IPS DF 19.7 (cell line): ENCODE measurements around the gene HNRNPLL.
"Not testable (repeated sequence)": the region's sequence is repeated elsewhere in the genome, so short reads cannot be mapped to it uniquely, and the experiment has no call there.

Experiments
- DNase-seq: peaks from one replicate; pipeline ENCODE4 v3.0.0-alpha.2; 2013; ENCODE audit warnings: low read depth, low spot score

The HNRNPLL gene

GRCh38 chr2:38619458-38620164 lies 16.9 kb upstream of the HNRNPLL start:
- DNase-seq: no peak

DNA sequence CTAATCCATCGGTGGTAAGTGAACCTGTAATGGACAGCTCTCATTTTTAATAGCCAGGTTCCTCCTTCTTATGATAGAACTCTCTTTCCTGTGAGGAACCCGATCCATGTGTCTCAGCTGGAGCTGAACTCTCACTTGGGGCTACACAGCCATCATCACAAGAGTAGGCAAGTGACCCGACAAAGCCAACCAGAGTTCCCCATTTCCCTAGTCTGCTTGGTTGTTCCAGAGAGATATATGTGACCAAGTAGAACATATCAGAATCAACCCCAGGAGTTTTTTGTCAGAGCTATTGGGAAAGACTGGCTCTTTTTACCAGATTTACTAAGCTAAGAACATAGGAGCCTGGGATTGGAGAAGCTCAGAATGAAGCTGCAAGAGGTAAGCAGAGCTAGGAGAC lies 14.6 kb upstream of the HNRNPLL start:
- no peak for DNase-seq

- DNase-seq: no peak
Measured at GRCh38 chr2:38615237-38615636, 12.5 kb upstream of the HNRNPLL start.

DNA sequence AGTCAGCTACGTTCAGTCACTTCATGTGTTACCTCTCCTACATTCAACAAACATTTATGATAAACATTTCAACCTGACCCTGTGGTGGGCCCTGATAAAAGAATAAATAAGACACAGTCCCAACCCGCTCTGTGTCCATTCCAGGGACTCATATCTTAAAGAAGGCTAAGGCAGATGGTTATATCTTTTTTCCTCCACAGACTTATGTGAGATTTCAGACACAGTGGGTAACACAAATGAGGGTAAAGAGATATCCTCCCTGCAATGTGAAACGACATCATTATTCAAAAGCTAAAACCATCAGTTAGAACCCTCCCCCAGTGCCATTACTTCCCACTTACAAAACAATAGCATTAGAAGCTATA lies 11.1 kb upstream of the HNRNPLL start:
- DNase-seq: no peak

DNA sequence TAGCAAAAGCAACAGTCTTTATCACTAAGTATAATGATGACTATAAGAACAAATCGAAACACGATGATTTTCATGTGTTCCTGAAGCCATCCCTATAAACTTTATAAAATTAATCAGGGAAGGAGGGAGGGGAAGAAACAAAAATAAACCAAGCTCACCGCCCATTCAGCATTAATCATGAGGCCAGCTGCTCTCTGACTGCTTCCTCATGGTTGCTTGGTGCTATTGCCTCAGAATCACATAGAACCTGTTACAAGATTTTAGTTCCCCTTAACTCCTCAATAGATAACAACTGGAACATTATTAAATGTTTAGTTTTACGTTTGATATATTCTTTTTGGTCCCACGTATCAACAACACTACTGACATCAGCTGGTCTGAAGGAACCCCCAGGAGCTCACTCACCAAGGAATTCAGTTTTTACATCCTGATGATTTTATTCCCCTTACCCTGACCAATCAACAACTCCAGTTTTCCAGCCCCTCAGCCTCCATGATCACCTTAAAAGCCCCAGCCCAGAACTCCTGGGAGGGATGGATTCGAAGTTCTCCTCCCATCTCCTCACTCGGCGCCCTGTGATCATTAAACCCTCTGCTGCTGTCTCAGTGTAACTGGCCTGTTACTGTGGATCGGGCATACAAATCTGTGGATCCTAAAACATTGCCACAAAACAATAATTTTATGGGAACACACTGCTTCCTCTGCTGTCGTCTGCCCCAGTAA lies 10.6 kb upstream of the HNRNPLL start:
- DNase-seq: no peak

GRCh38 chr2:38610851-38611801 lies 8.4 kb upstream of the HNRNPLL start:
- DNase-seq: no peak

GRCh38 chr2:38609246-38609645 lies 6.5 kb upstream of the HNRNPLL start:
- not testable (repeated sequence) for DNase-seq

DNA sequence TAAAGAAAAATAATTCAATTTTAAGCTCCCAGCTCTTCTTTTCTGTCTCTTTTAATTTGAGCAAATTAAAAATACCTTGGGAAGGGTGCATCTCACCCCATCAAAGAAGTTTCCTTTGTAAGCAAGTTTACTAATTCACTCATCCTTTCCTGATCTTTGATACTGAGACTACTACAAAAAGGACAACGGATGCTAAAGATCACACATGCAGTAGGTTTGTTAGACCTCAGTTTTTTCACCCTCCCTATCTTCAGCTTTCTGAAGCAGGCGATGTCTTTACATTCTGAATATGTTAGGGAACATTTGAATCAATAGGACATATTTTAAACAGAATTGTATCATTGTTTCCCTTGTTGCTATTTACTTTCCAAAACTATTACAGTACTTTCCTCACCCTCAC lies 6.0 kb upstream of the HNRNPLL start:
- DNase-seq: no peak

GRCh38 chr2:38605298-38605830 lies 2.6 kb upstream of the HNRNPLL start:
- DNase-seq: no peak

GRCh38 chr2:38603402-38604290 lies 918 bp upstream of the HNRNPLL start:
- peak; percentile 64 for DNase-seq

DNA sequence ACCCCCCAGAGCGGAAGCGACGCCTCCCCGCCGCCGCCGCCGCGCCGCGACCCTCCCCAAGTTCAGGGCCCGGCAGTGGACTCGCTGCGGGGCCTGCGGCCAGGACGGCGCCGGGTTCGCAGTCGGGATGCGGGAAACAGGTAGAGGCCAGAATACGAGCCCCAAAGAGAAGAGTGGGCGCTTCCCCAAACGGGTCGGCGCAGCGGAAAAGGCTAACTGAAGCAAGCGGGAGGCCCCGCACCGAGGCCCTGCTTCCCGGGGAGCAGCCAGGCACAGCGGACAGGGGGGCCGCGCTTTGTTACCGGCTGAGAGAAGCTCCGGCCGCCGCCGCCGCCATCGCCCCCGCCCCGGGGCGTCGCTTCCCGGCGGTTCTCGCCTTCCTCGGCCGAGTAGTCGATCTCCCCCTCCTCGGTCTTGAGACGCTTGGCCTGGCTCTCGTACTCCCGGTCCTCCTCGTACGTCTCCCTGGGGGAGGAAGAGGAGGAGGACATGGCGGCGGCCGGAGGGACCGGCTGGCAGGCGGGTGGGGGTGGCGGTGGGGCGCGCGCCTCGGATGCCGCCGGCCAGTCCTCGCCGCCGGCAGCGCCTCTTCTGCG lies 494 bp downstream of the HNRNPLL start:
- no peak for DNase-seq

- DNase-seq: no peak
Measured at GRCh38 chr2:38601463-38602135, 1.1 kb downstream of the HNRNPLL start.

GRCh38 chr2:38600921-38601455 lies 1.7 kb downstream of the HNRNPLL start:
- DNase-seq: no peak

- DNase-seq: no peak
Measured at GRCh38 chr2:38600242-38600891, 2.4 kb downstream of the HNRNPLL start.

DNA sequence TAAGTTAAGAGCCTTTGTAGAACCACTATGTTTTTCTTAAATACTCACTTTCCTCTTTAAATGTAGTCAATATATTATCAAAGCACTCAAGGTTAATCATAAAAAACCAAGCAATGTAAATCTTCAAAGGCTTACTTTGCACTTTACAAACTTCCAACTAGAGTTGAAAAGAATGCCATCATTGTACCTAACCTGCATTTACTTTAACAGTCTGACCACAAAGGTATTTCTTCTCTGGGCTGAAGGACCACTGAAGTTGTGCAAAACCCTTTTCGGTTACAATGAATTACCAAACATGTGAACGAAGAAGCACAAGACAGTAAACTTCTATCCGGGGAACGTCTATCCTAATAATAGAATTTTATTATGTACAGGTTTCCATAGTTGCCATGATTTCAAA lies 3.0 kb downstream of the HNRNPLL start:
- no peak for DNase-seq

GRCh38 chr2:38598991-38599295 lies 3.8 kb downstream of the HNRNPLL start:
- no peak for DNase-seq

GRCh38 chr2:38598200-38598990 lies 4.3 kb downstream of the HNRNPLL start:
- DNase-seq: no peak

GRCh38 chr2:38597115-38597514 lies 5.6 kb downstream of the HNRNPLL start:
- no peak for DNase-seq

- DNase-seq: no peak
Measured at GRCh38 chr2:38596229-38596628, 6.5 kb downstream of the HNRNPLL start.
